CD4-positive, alpha-beta T cell treated with Interferon gamma for 1 hour (primary cell): ENCODE measurements around the gene FHIT.

Experiments used
- DNase-seq: peaks from one replicate; pipeline ENCODE4 v3.0.0-alpha.2; 2020

The FHIT gene

DNA sequence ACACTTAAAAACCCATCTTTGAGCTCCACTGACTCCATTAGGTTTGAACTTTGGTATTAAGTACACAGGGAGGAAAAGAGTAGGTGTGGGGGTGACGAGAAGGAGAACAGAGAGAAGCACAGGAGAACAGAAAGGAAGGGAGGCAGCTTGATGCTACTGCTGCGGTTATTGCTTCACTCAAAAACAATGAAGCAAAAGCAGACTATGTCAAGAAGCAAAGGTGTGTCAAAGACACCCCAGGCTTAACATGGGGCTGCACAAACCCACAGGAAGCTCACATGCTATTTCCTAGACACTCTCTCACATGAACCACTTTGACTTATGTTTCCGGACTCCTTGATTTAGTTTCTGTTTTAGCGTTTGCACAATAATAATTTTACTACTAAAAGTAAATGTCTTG, 1240.5 kb downstream of the FHIT start:
- DNase-seq, result peak; percentile 74

DNA sequence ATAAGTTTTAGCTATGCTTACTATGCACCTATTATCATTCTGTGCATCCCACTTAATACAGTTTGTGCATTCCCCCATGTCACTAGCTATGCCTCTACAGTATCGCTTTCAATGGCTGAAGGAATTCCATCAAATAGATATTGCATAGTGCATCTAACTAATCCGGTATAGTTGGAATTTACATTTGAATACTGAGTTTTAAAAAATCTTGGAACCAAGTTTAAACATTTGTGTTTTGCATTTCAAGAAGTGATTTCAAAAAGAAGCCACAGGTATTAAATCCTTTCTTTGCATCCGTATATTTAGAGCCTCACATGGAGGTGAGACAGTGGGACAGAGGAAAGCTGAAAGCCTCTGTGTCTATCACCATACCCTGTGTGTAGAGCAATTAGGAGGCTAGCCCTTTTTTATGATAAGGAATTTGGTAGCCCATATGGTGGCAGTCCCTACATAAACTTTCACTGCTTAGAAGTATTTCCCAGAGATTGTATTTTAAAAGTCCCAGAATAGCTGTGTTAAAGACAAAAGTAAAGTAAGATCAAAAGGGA, 1241.2 kb downstream of the FHIT start:
- no peak for DNase-seq

DNA sequence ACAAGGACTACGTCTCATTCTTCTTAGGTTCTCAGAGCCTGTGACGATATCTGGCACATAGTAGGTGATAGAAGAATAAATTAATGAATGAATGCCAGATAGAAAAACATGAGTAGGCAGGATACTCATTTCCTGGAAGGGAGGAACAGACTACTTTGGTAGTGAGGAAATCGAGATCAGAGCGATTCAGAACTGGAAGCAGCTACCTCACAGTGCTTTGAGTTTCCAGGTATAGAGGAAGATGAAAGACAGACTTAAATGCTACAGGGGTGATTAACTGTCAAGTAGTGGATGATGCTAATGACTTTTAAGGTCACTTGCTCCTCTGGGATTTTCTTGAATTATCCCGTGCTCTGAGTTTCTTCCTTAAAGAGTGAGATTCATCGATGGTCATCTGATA, 1249.9 kb downstream of the FHIT start:
- DNase-seq, result no peak

DNA sequence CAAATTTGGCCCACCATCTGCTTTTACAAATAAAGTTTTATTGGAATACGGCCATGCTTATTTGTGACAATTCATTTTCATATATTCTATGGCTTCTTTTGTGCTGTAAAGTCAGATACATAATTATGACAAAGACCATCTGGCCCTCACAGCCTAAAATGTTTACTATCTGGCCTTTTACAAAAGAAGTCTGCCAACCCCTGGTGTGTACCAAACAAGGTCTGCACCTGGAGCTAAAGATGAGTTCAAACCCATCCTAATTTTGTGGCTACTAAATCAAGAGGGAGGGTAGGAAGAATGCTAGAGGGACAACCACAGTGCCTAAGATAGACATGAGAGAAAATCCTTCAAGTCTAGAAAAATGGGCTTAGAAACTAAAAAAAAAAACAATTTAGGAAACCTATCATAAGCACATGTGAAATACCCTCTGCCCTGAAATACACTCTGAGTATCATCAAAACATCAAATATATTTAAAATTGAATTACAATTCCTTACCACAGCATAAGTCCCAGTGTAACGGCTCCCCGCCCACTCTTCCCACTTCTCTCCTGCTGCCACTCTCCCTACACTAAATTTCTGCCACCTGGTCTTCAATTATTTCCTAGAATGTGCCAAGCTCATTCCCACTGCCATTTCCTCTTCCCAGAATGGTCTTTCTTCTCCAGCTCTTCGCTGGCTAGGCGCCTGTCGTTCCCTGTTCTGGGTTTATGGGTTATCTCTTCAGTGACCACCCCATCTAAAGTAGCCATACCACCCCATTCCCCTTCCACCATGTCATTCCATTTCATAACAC, 1250.7 kb downstream of the FHIT start:
- no peak for DNase-seq

DNA sequence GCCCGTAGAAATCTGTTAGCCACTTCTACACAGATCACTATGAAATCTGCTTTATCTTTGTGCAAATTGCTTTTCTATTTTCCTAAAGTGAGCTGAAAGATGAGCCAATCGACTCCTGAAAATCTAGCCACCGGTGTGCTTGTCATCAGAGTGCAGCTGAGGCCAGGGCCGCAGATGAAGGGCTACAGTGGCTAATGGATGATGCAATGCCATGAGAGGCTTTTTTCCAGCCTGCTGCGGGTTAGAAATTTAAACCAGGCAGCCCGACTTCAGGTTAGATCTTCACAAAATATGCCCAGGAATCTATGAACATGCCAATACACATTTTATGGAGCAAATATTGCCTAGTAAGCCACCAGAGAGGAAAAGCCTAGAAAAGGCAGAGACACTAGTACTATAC, 1253.2 kb downstream of the FHIT start:
- no peak for DNase-seq

DNA sequence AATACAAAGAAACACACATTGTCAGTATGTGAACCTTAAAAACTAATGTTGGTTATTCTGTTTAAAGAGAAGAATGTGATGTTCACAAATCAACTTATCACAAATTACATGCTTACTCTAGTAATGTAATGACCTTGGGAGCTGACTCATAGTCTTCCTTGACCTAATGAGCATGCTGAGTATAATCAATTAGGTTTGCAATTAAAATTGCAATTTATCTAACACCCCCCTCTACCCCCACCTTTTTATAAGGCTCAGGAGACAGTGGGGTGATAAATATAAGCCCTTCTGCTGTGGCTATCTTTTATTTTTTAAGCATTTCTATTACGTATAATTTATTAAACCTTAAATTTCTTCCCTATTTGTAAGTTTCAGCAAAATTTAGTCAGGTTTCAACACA, 1253.7 kb downstream of the FHIT start:
- no peak for DNase-seq

DNA sequence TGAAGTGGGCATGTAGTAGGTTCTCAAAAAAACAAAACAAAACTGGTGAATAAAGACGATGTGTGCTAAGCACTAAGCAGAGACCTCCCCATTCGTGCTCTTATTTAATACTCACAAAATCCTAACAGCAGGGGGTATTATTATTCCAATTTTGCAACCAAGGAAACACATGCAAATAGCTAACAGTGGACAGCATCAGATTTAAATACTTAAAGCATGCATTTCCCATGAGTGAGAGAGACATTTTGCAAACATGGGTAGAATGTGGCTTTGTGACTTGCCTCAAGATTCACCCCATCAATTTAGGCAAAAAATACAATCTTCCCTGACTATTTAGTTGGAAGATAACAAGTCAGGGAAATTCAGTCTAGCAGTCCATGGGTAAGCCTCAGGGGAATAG, 1255.2 kb downstream of the FHIT start:
- DNase-seq, result no peak

DNA sequence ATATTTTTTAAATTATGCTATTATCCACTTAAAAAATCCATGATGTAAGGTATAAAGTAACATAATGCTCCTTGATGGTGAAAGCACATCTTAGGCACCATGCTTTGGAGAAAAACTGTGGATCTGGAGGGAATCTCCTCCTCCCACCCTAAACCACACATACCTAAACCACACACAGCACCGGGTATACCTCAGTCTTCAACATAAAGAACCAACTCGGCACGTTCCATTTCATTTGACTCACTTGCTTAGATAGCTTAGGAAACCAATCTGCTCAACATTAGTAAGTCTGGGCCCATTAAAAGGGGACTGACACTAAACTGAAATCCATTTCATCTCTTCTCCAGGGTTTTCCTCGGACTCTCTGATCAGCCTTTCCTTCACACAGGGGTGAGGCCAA, 1255.7 kb downstream of the FHIT start:
- no peak for DNase-seq

DNA sequence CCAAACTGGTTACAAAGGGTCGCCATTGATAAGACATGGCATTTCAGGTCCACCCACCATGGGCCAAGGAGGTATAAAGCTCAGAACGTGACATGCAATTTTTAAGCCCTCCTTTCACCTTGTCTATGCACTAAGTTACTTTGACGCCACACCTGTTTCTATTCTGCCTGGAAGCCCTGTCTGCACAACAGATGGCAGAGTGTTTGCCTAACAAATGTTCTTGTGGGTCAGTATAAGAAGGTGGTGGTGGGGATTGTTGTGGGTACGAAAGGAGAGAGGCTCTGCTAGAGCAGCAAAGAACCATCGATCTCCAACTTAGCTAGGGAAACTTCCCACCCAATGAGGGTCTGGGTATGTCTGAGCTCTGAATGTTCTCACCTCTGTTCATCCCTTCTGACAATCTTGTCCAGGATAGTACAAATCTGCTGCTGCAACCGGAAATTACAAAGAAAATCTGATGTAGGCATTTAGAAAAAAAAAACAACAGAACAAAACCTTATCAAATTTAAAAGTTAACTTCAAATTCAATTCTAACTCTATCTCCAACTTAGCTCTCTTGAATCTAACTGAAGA, 1256.4 kb downstream of the FHIT start:
- no peak for DNase-seq

DNA sequence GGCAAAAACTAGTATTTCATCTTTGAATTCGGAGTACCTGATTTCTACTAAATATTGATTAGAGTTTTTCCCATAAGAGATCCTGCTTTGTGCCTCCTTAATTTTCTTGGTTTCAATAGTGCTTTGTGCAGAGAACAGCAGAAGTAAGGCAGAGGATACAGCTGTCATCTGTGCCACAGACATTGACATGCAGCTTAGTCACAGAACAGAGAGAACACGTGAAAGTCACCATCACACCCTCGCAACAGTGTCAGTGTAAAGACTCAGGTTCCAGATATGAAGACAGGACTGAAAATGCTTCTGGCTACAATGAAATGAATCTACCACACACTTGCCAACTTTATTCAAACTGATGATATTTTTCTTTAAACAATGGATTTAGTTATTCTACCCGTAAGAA, 1258.7 kb downstream of the FHIT start:
- no peak for DNase-seq

DNA sequence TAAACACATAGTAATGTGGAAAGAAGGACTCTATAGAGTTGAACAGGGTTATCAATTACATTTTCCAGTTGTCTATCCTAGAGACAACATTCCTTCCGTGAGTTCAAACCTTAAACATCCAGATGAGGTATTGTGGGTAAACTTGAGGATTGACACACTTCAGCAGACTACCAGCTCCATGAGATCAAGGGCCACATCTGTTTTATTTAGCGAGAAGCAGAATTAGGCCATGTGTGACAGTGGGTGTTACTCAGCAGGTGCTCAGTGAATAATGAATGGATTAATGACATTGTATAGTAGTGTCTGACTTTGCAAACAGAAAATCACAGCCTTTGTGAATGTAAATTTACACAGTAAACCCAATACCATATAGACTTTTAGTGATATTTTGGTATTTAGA, 1260.3 kb downstream of the FHIT start:
- no peak for DNase-seq

DNA sequence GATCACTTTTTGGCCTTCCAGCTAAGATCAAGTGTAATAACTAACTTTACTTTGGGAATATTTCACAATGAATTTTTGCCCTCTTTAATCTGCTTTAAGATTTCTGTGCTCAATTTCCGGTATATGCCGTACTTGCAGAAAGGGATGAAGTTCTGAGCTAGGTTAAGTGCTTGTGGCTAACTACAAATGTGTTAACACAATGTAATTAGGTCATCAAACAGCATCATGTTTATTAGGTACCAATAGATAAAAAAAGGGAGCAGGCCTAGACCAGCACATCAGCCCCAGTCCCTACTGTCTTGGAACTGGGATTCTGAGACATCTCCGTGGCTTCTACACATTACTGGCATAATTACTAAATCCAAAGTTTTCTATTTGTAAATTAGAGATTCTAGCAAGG, 1268.7 kb downstream of the FHIT start:
- no peak for DNase-seq

DNA sequence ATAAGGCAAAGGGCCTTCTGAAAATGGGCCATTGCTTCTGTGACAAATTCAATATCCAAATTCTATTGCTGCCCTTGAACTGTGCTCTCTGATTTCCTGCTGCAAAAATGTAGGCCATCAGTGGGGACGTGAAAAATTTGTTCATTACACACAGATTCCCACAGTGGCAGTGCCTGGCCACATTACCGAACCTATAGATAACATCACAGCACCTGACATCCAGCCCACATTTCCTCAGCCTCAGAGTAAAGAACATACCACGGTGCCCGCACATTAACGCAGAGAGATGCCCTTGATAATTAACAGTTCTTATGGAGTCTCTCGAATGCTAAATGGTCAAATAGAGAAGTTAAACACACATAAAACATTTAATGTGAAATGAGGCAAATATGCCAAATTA, 1269.9 kb downstream of the FHIT start:
- DNase-seq, result no peak

DNA sequence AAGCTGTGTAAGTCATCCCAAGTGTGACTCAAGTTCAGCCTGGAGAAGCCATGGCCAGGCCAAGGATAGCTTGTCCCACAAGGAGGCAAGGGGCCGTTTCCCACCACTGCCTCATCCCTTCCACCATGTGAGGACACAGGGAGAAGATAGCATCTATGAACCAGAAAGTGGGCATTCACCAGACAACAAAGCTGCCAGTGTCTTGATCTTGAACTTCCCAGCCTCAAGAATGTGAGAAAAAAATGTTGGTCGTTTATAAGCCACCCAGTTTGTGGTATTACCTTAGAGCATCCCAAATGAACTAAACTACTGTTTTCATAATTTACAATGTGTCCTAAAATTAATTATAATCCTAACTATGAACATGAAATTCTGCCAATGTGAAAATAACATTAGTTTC, 1270.7 kb downstream of the FHIT start:
- DNase-seq, result no peak

DNA sequence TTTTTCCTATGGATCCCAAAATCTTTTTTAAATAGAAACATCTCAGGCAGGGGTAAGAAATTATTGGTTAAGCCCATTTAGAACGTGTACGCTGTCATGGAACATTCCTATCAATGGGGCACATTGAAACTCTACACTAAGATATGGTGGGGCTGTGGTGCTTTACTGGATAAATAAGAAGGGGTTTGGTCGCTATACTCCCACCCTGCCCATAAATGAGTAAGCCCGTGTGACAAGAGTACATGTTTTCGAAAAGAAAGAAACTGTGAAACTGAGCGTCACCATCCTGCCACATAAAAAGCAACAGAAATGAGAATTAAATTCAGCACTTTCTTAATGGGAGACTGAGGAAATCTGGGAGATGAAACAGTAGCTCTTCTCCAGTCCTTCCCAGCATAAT, 1271.7 kb downstream of the FHIT start:
- no peak for DNase-seq

DNA sequence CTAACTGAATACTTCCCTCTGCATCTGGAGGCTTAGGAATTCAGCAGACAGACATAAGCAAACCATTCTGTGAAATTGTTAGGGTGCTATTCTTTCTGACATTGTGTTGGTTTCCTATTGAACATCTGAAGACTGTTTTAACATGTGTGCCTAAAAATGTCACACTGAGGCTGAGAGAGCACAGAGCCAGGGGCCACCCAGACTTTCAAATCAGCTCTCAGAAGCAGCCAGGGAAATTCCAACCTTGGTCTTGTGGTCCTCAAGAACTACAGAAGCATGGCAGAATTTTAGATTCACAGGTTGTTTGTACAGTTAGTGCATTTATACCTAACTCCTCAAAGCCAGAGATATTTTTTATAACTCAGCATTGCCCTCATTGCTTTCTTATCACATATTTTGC, 1272.3 kb downstream of the FHIT start:
- peak; percentile 18 for DNase-seq

DNA sequence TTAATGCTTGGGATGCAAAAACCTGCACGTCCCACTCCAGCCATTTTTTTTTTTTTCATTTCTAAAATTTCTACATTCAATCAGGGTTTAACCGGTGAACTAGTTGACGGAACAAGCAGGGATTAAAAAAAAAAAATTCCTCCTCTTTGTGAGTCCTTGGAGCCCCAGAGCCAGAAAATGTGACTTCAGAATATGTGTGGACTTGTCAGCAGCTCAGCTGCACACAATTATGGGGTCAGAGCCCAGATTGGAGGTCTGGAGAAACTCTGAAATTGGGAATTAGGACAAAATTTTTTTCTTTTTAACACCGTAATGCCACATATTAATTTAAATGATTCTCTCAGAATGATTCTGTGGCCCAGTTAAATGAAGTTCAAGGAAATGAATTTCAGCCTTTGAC, 1280.5 kb downstream of the FHIT start:
- DNase-seq, result no peak

DNA sequence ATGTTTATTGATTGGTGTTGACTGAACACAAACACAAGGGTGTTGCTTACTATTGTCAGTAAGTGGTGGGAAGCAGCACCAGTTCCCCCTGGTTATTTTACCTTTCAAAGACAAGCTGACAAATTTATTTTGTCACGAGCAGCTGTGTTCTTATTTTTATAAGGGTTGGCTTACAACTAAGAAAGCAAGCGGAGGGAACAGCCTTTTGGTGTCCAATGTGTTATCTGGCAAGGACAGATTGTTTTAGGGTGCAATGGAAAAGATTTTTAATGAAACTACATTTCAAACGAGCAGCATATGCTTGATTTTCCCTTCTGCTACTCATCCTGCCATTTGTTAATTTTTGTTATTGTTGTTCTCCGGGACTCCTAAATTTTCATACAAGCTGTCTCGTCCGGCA, 1280.9 kb downstream of the FHIT start:
- DNase-seq, result no peak

DNA sequence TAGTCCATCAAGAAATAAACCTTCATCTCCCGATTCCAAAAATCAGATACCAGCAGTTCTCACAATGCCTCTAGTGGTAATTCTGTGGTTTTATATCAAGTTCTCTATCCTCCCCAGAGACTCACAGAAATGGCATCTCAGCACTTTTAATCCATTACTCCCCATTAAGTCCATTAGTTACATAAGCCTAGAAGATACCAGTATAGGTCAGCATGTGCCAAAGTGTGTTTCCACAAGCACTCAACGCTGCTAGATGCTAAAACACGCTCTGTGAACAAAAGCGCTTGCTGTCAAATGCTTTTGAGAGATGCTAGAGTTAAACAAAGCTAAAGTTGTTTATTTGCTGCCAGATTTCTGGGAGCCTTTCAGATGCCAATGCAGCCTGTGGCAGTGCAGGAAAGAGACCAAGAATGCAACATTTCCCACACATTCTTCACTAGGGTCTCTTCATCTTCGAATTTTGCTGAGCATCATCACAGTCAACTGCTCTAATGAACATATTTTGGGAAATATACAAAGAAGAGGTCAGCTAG, 1282.7 kb downstream of the FHIT start:
- no peak for DNase-seq

DNA sequence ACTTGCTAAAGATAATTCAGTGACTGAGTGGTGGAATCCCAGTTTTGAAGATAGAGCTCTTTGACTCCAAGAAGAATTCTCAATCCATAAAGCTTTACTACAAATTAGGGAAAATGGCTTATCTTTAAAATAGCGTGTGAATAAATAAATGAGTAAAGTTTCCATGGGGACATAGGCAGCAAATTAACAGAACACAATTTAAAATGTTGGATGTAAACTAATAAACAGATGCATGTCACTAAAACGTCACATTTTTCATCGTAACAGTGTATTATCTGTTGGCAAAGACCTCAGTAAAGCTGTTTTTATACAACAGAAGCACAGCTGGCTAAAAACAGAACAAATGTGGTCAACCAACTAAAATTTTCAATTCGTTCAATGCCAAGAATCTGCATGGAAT, 1287.6 kb downstream of the FHIT start:
- DNase-seq, result no peak

DNA sequence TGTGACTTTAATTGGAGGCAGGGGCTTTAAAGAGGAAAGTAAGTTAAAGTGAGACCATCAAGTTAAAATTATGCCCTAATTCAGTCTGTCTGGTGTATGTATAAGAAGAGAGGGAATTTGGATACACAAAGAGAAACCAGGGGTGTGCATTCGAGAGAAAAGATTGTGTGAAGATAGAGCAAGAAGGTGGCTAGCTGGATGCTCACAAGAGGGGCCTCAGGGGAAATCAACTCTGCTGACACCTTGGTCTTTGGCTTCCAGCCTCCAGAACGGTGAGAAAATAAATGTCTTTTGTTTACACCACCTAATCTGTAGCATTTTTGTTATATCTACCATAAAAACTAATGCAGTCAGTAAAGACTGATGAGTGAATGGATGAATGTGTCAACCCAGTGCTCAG, 1294.1 kb downstream of the FHIT start:
- DNase-seq, result no peak

DNA sequence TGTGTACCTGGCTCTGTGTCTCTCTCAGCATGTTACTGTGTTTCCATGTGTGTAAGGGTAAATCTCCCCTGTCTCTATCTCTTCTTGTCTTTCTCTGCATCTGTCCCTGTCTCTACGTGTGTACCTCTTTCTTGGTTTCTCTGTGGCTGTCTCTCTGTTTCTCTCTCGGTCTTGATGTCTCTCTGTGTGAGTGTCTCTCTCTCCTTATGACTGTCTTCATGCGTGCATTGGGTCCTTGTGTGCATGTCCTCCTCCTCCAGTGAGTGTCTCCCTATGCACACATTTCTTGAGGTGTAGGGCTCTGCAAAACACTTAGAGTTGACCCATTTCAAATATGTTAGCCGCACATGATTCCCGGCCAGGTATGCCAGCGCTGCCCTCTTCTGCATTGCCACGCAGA, 1298.1 kb downstream of the FHIT start:
- no peak for DNase-seq

DNA sequence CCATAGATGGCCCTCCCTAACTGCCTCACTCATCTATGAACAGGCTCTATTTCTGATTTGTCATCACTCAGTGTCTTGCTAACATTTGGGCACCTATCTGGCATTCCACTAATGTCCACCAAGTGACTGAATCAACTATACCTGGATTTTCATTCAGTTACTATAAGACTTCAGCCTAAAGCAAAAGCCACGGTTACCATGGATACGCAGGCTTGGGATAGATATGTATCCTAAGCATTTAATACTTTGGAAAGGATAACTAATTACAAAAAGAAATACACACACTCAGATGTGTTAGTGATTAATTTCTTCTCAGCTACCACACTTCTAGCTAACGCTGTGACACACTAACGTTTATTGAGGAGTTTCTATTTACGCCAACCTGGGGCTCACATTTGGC, 1301.9 kb downstream of the FHIT start:
- DNase-seq, result no peak

DNA sequence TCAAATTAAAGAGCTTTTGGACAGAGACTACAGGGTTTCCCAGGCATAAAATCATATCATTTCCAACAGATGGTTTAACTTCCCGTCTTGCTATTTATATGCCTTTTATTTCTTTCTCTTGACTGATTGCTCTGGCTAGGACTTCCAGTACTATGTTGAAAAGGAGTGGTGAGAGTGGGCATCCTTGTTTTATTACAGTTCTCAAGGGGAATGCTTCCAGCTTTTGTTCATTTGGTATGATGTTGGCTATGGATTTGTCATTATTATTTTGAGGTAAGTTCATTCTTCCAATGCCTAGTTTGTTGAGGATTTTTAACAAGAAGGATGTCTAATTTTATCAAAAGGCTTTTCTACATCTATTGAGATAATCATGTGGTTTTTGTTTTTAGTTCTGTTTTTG, 1304.9 kb downstream of the FHIT start:
- no peak for DNase-seq

DNA sequence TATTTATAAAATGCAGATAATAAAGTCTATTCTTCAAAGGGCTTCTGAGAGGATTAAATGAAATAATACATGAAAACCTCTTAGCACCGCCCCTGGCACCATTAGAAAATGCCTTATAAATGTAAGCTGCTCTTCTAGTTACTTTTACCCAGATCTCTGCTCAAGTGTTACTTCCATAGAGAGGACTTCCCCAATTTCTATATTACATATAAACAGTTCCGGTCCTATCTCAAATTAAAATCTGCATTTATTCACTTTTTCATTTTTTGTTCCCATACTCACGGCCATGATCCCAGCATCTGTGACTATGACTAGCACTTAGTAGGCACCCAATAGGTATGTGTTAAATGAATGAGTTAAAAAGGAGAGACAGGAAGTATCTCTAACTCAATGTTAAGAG, 1310.5 kb downstream of the FHIT start:
- no peak for DNase-seq
